ENCODE results near the gene FASN.
A peak's percentile ranks its signal among the peaks of the same experiment; 100 is the strongest.

Gene FASN

DNA sequence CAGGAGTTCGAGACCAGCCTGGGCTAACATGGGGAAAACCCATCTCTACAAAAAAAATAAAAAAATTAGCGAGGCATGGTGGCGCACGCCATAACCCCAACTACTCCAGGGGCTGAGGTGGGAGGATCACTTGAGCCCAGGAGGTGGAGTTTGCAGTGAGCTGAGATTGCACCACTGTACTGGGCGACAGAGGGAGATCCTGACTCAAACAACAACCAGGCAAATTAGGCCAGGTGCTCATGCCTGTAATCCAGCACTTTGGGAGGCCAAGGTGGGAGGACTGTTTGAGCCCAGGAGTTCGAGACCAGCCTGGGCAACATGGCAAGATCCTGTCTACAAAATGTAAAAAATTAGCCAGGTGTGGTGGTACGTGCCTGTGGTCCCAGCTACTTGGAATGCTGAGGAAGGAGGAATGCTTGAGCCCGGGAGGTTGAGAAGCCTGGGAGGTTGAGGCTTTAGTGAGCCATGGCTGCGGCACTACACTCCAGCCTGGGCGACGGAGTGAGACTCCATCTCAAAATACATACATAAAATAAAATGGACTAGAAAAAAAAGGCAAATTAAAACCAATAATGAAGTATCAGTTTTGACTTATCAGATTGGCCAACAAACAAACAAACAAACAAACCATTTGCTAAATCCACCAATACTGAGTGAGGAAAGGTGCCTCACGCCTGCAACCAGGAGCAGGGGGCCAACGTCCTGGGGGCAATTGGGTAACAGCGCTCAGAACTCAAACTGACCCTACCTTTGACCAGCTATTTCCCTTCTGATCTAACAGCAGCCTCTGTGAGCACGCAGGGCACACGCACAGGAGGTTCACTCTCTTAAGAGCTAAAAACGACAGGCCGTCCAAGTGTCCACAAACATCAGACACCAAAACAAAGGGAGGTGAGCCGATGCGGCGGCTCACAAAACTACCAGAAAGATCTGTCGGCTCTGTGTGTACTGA lies 19.4 kb upstream of the FASN start:
- no peak for DNase-seq

GRCh38 chr17:82116246-82116645 lies 18.2 kb upstream of the FASN start:
- no peak for DNase-seq

DNA sequence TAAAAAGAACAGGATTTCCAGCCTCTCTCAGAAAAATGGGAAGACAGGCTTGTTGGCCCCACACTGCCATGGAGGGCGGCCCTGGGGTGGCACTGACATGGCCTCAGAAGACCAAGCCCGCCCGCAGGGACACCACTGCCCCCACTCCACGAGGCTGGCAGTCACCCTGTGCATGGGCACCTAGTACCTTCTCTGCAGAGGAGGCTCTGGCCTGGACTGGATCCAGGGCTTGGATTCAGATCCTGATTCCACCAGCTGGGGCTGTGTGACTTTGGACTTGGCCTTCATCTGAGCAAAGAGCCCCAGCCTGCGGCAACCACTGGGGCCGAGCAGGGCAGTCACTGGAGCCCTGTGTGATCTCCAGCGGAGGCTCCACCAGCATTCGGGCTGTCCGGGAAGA lies 16.8 kb upstream of the FASN start:
- DNase-seq = no peak

- no peak for DNase-seq
Observed at GRCh38 chr17:82114447-82114846, 16.4 kb upstream of the FASN start.

- DNase-seq = no peak
Observed at GRCh38 chr17:82113941-82114340, 15.9 kb upstream of the FASN start.

DNA sequence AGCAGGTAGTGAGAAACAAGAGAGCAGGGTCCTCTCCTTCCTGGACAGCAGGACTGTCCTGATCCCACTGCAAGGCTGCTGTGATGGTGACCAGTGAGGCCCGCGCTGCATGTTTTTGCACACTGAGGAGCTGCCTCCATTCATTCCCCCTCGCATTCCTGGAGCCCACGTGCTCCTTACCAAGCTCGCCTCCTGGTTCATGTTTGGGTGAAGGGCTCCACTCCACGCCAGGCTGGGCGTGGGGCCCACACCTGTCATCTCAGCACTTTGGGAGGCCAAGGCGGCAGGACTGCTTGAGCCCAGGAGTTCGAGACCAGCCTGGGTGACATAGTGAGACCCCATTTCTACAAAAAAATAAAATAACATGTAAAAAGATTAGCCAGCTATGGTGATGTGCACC lies 15.4 kb upstream of the FASN start:
- no peak for DNase-seq

GRCh38 chr17:82112914-82113311 lies 14.9 kb upstream of the FASN start:
- DNase-seq = no peak

DNA sequence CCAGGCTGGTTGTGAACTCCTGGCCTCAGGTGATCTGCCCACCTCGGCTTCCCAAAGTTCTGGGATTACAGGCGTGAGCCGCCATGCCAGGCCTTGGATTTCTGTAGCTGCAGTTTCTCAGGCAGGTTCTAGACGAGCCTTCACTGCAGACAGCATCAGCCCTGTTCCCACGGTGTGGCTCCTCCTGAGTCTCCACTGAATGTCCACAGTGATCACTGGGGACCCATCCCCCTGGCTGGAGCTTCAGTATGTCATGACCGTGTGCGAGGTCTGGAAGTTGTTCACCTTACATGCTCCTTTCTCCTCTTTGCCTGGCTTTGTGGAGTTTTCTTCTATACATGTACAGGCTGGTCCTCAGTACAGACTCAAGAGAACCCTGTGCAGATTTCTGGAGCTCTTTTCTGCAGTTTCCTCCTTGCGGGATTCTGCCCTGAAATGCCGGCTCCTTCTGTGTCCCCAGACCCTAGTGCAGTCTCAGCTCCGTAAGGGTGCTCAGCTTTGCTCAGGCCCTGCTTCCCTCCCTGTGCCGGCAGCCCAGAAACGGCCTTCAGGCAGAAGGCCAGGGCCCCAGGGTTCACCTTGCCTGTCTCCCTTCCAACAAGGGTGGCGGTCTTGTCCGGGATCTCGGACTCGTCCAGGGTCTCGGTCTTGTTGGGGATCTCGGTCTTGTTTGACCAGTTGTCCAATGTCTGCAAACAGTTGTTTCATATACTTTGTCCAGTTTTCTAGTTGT lies 14.3 kb upstream of the FASN start:
- DNase-seq = no peak

DNA sequence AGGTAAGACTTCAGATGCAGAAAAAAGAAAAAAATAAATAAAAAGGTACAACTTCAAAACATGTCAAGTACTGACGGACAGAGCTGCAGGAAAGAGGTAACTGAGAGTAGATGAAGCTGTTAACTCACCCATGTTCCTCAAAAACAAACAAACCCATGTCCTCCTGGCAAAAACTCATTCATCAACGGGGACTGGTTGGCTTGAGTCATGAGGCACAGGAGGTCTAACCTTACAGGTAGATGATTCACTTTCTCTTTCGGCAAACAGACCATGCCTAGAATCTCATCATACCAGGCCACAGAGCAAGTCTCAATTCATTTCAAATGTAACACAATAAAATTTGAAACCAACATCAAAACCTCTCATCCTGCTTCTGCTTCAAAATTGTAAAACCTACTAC lies 12.3 kb upstream of the FASN start:
- no peak for DNase-seq

DNA sequence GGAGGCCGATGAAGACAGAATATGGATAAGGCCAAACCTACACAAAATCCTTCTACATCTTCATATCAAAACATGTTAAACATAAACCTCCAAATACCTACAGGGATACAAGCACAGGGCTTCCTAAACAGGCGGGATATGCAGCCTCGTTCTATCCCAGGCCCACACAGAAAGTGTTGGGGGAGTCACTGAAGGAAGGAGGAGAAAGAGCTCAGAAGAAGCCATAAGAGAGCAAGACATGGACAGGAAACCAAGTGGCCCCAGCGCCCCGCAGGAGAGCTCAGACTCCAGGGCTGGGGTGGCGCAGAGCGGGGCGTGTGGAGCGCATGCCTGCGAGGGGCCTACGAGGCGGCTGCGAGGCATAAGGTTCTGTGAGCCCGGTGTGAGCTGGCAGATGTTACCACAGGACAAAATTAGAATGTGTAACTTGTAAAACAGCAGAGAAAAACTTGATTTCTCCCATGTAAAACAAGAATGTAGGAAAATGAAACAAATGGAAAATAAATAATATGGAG lies 11.0 kb upstream of the FASN start:
- no peak for DNase-seq

DNA sequence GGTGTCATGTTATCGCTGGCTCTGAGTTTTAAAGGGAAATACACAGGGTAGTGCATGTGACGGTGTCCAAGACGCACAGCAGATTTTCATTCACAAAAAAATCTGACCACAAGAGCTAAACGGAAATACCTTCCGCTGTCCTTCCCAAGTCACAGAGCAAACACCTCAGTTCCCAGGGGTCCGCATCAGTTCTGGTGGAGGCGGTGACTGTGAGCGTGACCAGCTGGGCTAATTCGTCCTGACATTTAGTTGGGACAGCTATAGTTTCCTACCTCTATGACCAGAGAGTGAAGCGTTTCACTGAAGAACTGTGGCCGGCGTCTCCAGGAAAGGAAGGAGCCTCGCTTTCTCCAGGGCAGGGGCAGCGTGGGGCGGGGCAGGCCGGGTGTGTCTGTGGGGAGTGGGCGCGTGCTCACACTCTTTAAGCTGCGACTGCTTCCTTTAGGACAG lies 10.5 kb upstream of the FASN start:
- DNase-seq = no peak

DNA sequence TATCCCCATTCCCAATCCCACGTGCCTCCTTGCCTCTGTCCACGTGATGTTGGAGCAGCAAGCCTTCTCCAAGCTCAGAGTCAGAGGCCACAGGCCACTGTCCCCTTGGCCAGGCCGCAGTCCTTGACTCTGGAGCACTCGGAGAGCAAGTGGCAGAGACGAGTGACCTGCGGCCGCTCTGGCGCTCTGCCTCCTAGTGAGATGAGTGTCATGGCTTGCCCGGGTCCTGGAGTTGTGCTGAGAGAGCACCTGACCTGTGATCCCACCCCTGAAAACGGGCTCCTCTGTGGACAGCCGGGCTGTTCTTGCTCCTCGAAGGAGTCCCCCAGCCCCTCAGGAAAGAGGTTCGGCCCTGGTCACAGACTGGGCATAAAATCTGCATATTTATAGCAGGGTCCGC lies 10.0 kb upstream of the FASN start:
- DNase-seq = no peak

GRCh38 chr17:82107341-82107860 lies 9.4 kb upstream of the FASN start:
- DNase-seq = no peak

GRCh38 chr17:82106688-82107305 lies 8.8 kb upstream of the FASN start:
- no peak for DNase-seq

DNA sequence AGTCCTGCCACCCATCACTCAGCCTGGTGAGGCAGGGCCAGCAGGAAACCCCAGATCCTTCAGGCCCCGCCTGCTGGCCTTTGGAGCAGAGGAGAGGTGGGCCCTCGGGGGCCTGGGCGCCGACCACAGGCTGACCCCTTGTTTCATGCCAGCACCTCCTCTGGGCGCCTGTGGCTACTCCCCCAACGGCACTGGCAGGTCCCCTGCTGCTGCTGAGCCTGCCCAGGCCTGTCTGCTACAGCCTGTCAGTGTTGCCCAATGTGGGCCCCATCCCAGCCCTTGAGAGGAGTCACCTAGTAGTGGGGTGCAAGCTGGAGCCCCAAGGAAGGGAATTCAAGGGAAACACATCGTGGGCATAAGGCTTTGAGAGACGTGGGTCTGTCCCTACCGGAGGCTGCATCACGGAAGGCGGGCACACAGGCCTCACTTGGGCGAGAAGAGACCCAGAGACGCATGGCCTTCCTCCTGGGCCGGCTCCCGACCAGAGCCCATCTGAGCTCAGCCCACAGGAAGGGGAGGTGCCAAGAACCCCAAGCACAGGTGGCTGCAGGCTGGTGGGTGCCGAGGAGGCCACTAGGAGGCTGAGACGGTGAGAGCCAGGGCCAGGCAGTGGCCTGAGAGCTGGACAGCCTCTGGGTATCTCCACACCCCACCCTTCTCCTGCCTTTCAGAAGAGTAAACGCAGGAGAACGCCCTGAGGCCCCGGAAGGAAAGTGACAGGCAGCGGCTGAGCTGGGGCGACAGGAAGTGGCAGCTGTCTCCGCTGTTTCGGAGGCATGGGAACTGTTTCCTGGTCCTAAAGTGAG lies 8.0 kb upstream of the FASN start:
- DNase-seq = peak; percentile 30

- DNase-seq = no peak
Observed at GRCh38 chr17:82105417-82105881, 7.4 kb upstream of the FASN start.

DNA sequence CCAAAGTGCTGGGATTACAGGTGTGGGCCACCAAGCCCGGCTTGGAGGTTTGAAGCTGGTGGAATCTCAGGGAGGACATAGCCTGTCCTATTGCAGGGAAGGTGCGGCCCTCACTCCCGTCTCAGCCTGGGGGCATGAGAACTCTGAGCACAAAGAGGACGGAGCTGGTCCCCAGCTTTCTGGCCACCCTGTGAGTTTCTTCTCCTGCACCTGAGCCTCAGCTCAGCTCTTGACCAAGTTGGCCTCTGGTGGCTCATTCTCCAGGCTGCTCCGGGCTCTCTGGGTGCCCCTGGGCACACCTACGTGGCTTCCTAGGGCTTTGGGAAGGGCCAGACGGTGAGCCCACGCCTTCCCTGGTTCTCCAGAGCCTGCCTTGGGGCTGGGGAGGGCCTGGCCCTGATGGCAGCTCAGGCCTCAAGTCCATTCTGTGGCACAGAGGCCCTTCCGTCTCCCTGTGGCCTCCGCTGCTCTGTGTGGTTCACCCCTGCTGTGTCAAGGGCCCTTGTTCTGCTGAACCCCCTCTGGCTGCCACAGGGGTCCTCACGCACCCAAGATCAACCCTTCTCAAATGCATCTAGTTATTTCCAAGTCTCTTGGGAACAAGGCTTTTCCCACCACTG lies 6.9 kb upstream of the FASN start:
- DNase-seq = no peak

GRCh38 chr17:82103553-82104451 lies 5.8 kb upstream of the FASN start:
- DNase-seq = no peak

GRCh38 chr17:82101767-82102679 lies 4.0 kb upstream of the FASN start:
- no peak for DNase-seq

All from NCI-H526 treated with DMSO at 0.1 percent for 48 hours (cell line).